T1000 (cell line): ENCODE measurements around the gene FHOD3.

Source experiments
- DNase-seq: peaks from one replicate; lab custom pipeline; 2025; ENCODE audit warnings: mixed read lengths; lab: John Stamatoyannopoulos, UW

The FHOD3 gene

GRCh38 chr18:36593641-36594040, 296.1 kb downstream of the FHOD3 start:
- no peak for DNase-seq

- no peak for DNase-seq
These were observed 297.1 kb downstream of the FHOD3 start for GRCh38 chr18:36594621-36595020.

GRCh38 chr18:36595046-36595817, 297.7 kb downstream of the FHOD3 start:
- DNase-seq: no peak

GRCh38 chr18:36595818-36596215, 298.3 kb downstream of the FHOD3 start:
- DNase-seq: no peak

- DNase-seq: no peak
These were observed 300.1 kb downstream of the FHOD3 start for GRCh38 chr18:36597636-36598035.

GRCh38 chr18:36600548-36600947, 303.0 kb downstream of the FHOD3 start:
- DNase-seq: no peak

- no peak for DNase-seq
These were observed 303.8 kb downstream of the FHOD3 start for GRCh38 chr18:36601316-36601715.

GRCh38 chr18:36602071-36602470, 304.6 kb downstream of the FHOD3 start:
- DNase-seq: no peak

GRCh38 chr18:36602620-36603019, 305.1 kb downstream of the FHOD3 start:
- DNase-seq: no peak

GRCh38 chr18:36608107-36608506, 310.6 kb downstream of the FHOD3 start:
- no peak for DNase-seq

- DNase-seq: no peak
These were observed 312.7 kb downstream of the FHOD3 start for GRCh38 chr18:36610258-36610657.

- no peak for DNase-seq
These were observed 313.1 kb downstream of the FHOD3 start for GRCh38 chr18:36610661-36611060.

GRCh38 chr18:36613069-36613468, 315.6 kb downstream of the FHOD3 start:
- no peak for DNase-seq

- DNase-seq: no peak
These were observed 316.3 kb downstream of the FHOD3 start for GRCh38 chr18:36613810-36614209.

- no peak for DNase-seq
These were observed 323.3 kb downstream of the FHOD3 start for GRCh38 chr18:36620788-36621187.

- no peak for DNase-seq
These were observed 325.1 kb downstream of the FHOD3 start for GRCh38 chr18:36622610-36623009.

- no peak for DNase-seq
These were observed 325.6 kb downstream of the FHOD3 start for GRCh38 chr18:36623091-36623490.

- DNase-seq: no peak
These were observed 326.2 kb downstream of the FHOD3 start for GRCh38 chr18:36623681-36624190.

- DNase-seq: no peak
These were observed 327.1 kb downstream of the FHOD3 start for GRCh38 chr18:36624451-36625167.

- DNase-seq: no peak
These were observed 327.9 kb downstream of the FHOD3 start for GRCh38 chr18:36625386-36625785.

GRCh38 chr18:36627637-36628036, 330.1 kb downstream of the FHOD3 start:
- DNase-seq: no peak

- DNase-seq: no peak
These were observed 331.1 kb downstream of the FHOD3 start for GRCh38 chr18:36628435-36629137.

- no peak for DNase-seq
These were observed 331.6 kb downstream of the FHOD3 start for GRCh38 chr18:36629138-36629530.
